ENCODE measurements around the gene ORAI3. TPM values are rescaled to one million over a fixed set of nuclear protein-coding genes. Genes with fewer than 3 reads are reported as not detected.

Gene ORAI3
- total and polyA plus RNA-seq, 2 of the 13 experiments (the other 11 are each of a cell fraction or from before 2014, with no cell fraction given), result 11.4 to 32.0 TPM

- TF ChIP-seq SKIL (CRISPR knock-in tag; IDR thresholded peaks at IDR 0.05; ENCODE audit: borderline replicate concordance) (0 out of 2 replicates have a peak, but pooled peaks have one; percentile 58), NR0B2 (CRISPR knock-in tag; IDR thresholded peaks at IDR 0.05) (peak; percentile 49; the same call in 1 of the 2 replicates), ELF4 (CRISPR knock-in tag; IDR thresholded peaks at IDR 0.05; ENCODE audit: borderline replicate concordance) (0 out of 2 replicates have a peak, but pooled peaks have one; percentile 62), KDM4B (CRISPR knock-in tag; IDR thresholded peaks at IDR 0.05) (no peak), ZNF274 (CRISPR knock-in tag; IDR thresholded peaks at IDR 0.05) (peak; percentile 82), AFF4 (CRISPR knock-in tag; IDR thresholded peaks at IDR 0.05) (no peak), MIXL1 (CRISPR knock-in tag; IDR thresholded peaks at IDR 0.05) (no peak), IRX3 (CRISPR knock-in tag; IDR thresholded peaks at IDR 0.05; ENCODE audit: borderline replicate concordance, low read depth) (peak; percentile 72; the same call in 1 of the 2 replicates), MBNL3 (CRISPR knock-in tag; conservative IDR thresholded peaks at IDR 0.05) (no peak), ZNF570 (CRISPR knock-in tag; IDR thresholded peaks at IDR 0.05; ENCODE audit: borderline replicate concordance) (no peak), ZNF782 (CRISPR knock-in tag; IDR thresholded peaks at IDR 0.05; ENCODE audit: borderline replicate concordance) (0 out of 2 replicates have a peak, but pooled peaks have one; percentile 16), NFIB (CRISPR knock-in tag; IDR thresholded peaks at IDR 0.05; ENCODE audit: borderline replicate concordance) (no peak), ZNF224 (CRISPR knock-in tag; IDR thresholded peaks at IDR 0.05) (peak; percentile 94; the same call in 1 of the 2 replicates), FOXA1 (IDR thresholded peaks at IDR 0.05) (no peak), FOXA1 (CRISPR knock-in tag; IDR thresholded peaks at IDR 0.05) (peak; percentile 38), RNF2 (conservative IDR thresholded peaks at IDR 0.05; ENCODE audit: low read depth) (peak; percentile 51; the same call in 1 of the 2 replicates), ZBTB7A (CRISPR knock-in tag; IDR thresholded peaks at IDR 0.05) (no peak), NFIC (IDR thresholded peaks at IDR 0.05; ENCODE audit: low read length) (no peak), ZNF24 (IDR thresholded peaks at IDR 0.05) (no peak), LCORL (IDR thresholded peaks at IDR 0.05) (no peak), LCORL (CRISPR knock-in tag; IDR thresholded peaks at IDR 0.05) (peak; percentile 68; the same call in 1 of the 2 replicates), ZFP90 (CRISPR knock-in tag; IDR thresholded peaks at IDR 0.05; ENCODE audit: borderline replicate concordance) (peak; percentile 75; the same call in 1 of the 2 replicates), ZNF251 (CRISPR knock-in tag; IDR thresholded peaks at IDR 0.05) (peak; percentile 46; the same call in 1 of the 2 replicates), ZSCAN22 (CRISPR knock-in tag; IDR thresholded peaks at IDR 0.05) (peak; percentile 18; the same call in 1 of the 2 replicates)
Measured at GRCh38 chr16:30985401-30986128, 36.7 kb downstream of the ORAI3 start (continued).
